CD14-positive monocyte (primary cell): ENCODE results near the gene UGGT1. TPM values are rescaled to one million over a fixed set of nuclear protein-coding genes. Genes with fewer than 3 reads are reported as not detected.

Experiments used
- DNase-seq, 3 donors: peaks; one replicate each; pipeline ENCODE4 v3.0.0-alpha.2; 2011 to 2022
- H2AFZ ChIP-seq: 2 replicates; pipeline ENCODE4 v1.6.0; 2012; ENCODE audit warnings: mild to moderate bottlenecking, low read depth, low read length, inconsistent platforms; ENCODE audit not compliant: insufficient read depth, poor library complexity, severe bottlenecking
- H3K27ac ChIP-seq, 2 donors: 1 replicate in 1 of 2; 2 replicates in 1 of 2; pipeline ENCODE4 v1.5.1; 2012 to 2013; ENCODE audit warnings: low read length in 2 of 2, control low read depth in 1 of 2, inconsistent platforms in 1 of 2, low read depth in 1 of 2, mild to moderate bottlenecking in 1 of 2
- H3K27me3 ChIP-seq, 2 donors: one replicate each; pipeline versions ENCODE4 v1.6.0 to v1.6.1; 2011 to 2013; ENCODE audit warnings: low read length in 2 of 2; ENCODE audit not compliant: control insufficient read depth in 2 of 2, insufficient read depth in 2 of 2
- H3K36me3 ChIP-seq, 2 donors: replicated peaks in 1 of 2; 1 replicate in 1 of 2; 2 replicates in 1 of 2; pipeline versions ENCODE4 v1.5.1 to v1.6.1; 2012 to 2013; ENCODE audit warnings: low read length in 2 of 2, control low read depth in 1 of 2, inconsistent platforms in 1 of 2, mild to moderate bottlenecking in 1 of 2; ENCODE audit not compliant: insufficient read depth in 2 of 2, control insufficient read depth in 1 of 2
- H3K4me1 ChIP-seq, 2 donors: 1 replicate in 1 of 2; 2 replicates in 1 of 2; pipeline versions ENCODE4 v1.5.1 to v1.6.1; 2012 to 2013; ENCODE audit warnings: low read length in 2 of 2, control low read depth in 1 of 2, inconsistent platforms in 1 of 2, mild to moderate bottlenecking in 1 of 2, moderate library complexity in 1 of 2; ENCODE audit not compliant: insufficient read depth in 2 of 2, control insufficient read depth in 1 of 2
- H3K4me2 ChIP-seq: replicated peaks from 2 replicates; pipeline ENCODE3; 2012; ENCODE audit warnings: low read length, moderate library complexity, mild to moderate bottlenecking; ENCODE audit not compliant: poor library complexity, severe bottlenecking; ENCODE audit errors: extremely low read depth
- H3K4me3 ChIP-seq, 3 experiments: fragments of 200-600 bp in 1 of 3; sonication (generic) in 1 of 3; replicated peaks in 1 of 3; 1 replicate in 2 of 3; 2 replicates in 1 of 3; pipeline ENCODE4 v1.5.1; 2011 to 2013; ENCODE audit warnings: low read length in 3 of 3, mild to moderate bottlenecking in 3 of 3, control low read depth in 2 of 3, low read depth in 2 of 3, inconsistent platforms in 1 of 3, moderate library complexity in 1 of 3
- H3K79me2 ChIP-seq: 2 replicates; pipeline ENCODE4 v1.6.0; 2012; ENCODE audit warnings: mild to moderate bottlenecking, control low read depth, inconsistent platforms, low read length, moderate library complexity; ENCODE audit not compliant: insufficient read depth
- H3K9ac ChIP-seq: 2 replicates; pipeline ENCODE4 v1.6.0; 2017; ENCODE audit warnings: low read length, mild to moderate bottlenecking; ENCODE audit not compliant: insufficient read depth, poor library complexity, severe bottlenecking
- H3K9me3 ChIP-seq, 2 donors: replicated peaks in 1 of 2; 1 replicate in 1 of 2; 2 replicates in 1 of 2; pipeline versions ENCODE4 v1.5.1 to v1.6.1; 2012 to 2013; ENCODE audit warnings: low read length in 2 of 2, control low read depth in 1 of 2; ENCODE audit not compliant: control insufficient read depth in 1 of 2, insufficient read depth in 1 of 2
- H4K20me1 ChIP-seq: 2 replicates; pipeline ENCODE4 v1.6.0; 2012; ENCODE audit warnings: mild to moderate bottlenecking, low read length, control low read depth, moderate library complexity; ENCODE audit not compliant: insufficient read depth
- H3K27ac Mint-ChIP-seq, 7 donors: one replicate each; pipeline ENCODE4 v1.8.0; 2020; ENCODE audit warnings: mild to moderate bottlenecking in 7 of 7, mixed read lengths in 7 of 7, moderate library complexity in 6 of 7, inconsistent platforms in 2 of 7
- H3K27me3 Mint-ChIP-seq, 3 donors: one replicate each; pipeline ENCODE4 v1.8.0; 2021 to 2022; ENCODE audit warnings: low read depth in 3 of 3, mild to moderate bottlenecking in 3 of 3, mixed read lengths in 3 of 3, moderate library complexity in 3 of 3, inconsistent platforms in 1 of 3
- H3K36me3 Mint-ChIP-seq, 2 donors: one replicate each; pipeline ENCODE4 v1.8.0; 2020; ENCODE audit warnings: mixed read lengths in 2 of 2, inconsistent platforms in 1 of 2, mild to moderate bottlenecking in 1 of 2
- H3K4me1 Mint-ChIP-seq: one replicate; pipeline ENCODE4 v1.8.0; 2020; ENCODE audit warnings: mild to moderate bottlenecking, mixed read lengths
- H3K4me3 Mint-ChIP-seq, 2 donors: one replicate each; pipeline ENCODE4 v1.8.0; 2020; ENCODE audit warnings: mild to moderate bottlenecking in 2 of 2, mixed read lengths in 2 of 2, moderate library complexity in 1 of 2
- H3K9me3 Mint-ChIP-seq, 7 donors: one replicate each; pipeline ENCODE4 v1.8.0; 2020 to 2022; ENCODE audit warnings: mixed read lengths in 7 of 7, mild to moderate bottlenecking in 6 of 7, moderate library complexity in 6 of 7, inconsistent platforms in 2 of 7
- CTCF ChIP-seq: fragments of 200-600 bp; IDR thresholded peaks from one replicate; pipeline ENCODE4 v1.8.0; 2022; ENCODE audit warnings: antibody characterized with exemption, mild to moderate bottlenecking
- WGBS: methylation state at CpG from one replicate; pipeline ENCODE4 v1.1.5; 2013; ENCODE audit warnings: missing lambda C conversion rate; ENCODE audit not compliant: insufficient coverage; 5-methylcytosine and 5-hydroxymethylcytosine counted together
- intact Hi-C, 2 donors: fragments of 100-400 bp; cut with micrococcal nuclease; formaldehyde crosslinking; loops; one replicate each; pipeline versions ENCODE4 v1.15.0 to v1.15.1; 2023
- polyA plus RNA-seq, 3 donors: library from polyadenylated mRNA; depleted of rRNA in 1 of 3; unstranded in 2 of 3; stranded (reverse) in 1 of 3; fragments of 300-500 nt in 2 of 3; fragments of >200 nt in 1 of 3; fragmentation: Illumina TruSeq in 2 of 3; gene quantifications; 1 replicate in 2 of 3; 2 replicates in 1 of 3; pipeline ENCODE4 v1.2.3, GENCODE V29; 2012 to 2021

Gene UGGT1
- polyA plus RNA-seq, 3 donors: 8.7 to 15.8 (median 13.8) TPM

DNA sequence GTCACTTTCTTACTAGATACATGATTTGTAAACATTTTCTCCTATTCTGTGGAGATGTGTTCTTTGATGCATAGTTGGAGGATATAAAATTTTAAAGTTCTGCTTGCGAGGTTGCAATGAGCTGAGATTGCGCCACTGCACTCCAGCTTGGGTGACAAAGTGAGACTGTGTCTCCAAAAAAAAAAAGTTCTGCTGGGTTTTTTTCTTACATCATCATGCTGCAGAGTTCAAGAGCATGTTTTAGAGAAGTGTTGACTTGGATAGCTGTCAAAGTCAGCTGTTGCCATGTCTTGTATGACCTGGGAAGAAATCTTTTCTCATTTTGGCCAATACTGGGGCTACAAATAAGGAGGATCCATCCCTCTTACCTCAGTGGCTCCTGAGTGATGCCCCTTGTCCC is 71.3 kb downstream of the UGGT1 start:
- Histone ChIP-seq H3K4me1 (peaks cover 41 to 48% of the 10 kb centered on the region in 2 donors), H2AFZ (peak overlapping the region; percentile 52), H3K79me2 (peaks cover 5% of the 10 kb centered on the region), H3K27me3 (no peaks in the 10 kb centered on the region), H3K36me3 (peaks cover 29 to 72% of the 10 kb centered on the region in 2 donors), H3K4me3 (peak overlapping the region in 1 of 3 experiments; percentile 39), H3K27ac (peak overlapping the region; percentile 95 to 97), H3K9me3 (no peaks in the 10 kb centered on the region), H3K9ac (peak overlapping the region; percentile 48), H3K4me2 (peak overlapping the region; percentile 33), H4K20me1 (no peaks in the 10 kb centered on the region)
- TF ChIP-seq CTCF: no peak
- Mint-ChIP-seq H3K4me3 (no peak overlapping the region), H3K9me3 (no peaks in the 10 kb centered on the region), H3K27ac (peak overlapping the region; percentile 94 to 98 (median 96)), H3K36me3 (peaks cover 56 to 68% of the 10 kb centered on the region in 2 donors), H3K4me1 (peaks cover 38% of the 10 kb centered on the region), H3K27me3 (no peaks in the 10 kb centered on the region)
- no CpG with 5 or more reads among the region's 2 CpGs for WGBS
- intact Hi-C loops: loop anchor here in 1 of 2 donors (10.0 kb wide), 1 partner anchor 573 kb away; no protein-coding TSS in a partner anchor
- peak; percentile 81 to 91 (median 87) for DNase-seq

DNA sequence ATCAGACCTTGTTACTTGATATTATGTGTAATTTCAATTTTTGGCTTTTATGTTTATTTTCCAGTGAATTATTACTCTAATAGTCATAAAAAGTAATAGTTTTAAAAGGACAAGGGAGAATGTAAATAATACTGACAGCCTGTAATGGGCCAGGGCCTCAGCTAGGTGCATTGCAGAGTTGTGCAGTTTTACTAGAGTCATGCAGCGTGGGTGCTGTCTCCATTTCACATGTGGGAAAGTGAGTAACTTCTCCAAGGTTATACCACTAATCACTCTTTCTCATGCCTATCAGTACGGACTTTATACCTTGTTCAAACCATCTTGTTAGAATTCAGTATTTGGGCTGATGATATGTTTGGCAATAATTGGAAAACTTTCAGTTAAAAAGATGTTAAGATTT is 73.3 kb downstream of the UGGT1 start:
- H3K27ac ChIP-seq: no peak overlapping the region
- Mint-ChIP-seq H3K27me3 (peaks cover 0 to 3% (median 0%) of the 10 kb centered on the region in 3 donors), H3K36me3 (peaks cover 53 to 60% of the 10 kb centered on the region in 2 donors), H3K9me3 (peaks cover 0 to 2% (median 0%) of the 10 kb centered on the region in 7 donors), H3K4me1 (peaks cover 57% of the 10 kb centered on the region), H3K27ac (peak overlapping the region in 3 of 7 donors; percentile 13 to 94 (median 26)), H3K4me3 (no peak overlapping the region)
- TF ChIP-seq CTCF: no peak
- no peak overlapping the region for H3K4me2 ChIP-seq
- H3K9ac ChIP-seq: no peak overlapping the region
- intact Hi-C loops: loop anchor here in 1 of 2 donors (10.0 kb wide), 1 partner anchor 570 kb away; no protein-coding TSS in a partner anchor
- no peak overlapping the region for H3K4me3 ChIP-seq
- no peaks in the 10 kb centered on the region for H4K20me1 ChIP-seq
- H3K4me1 ChIP-seq: peaks cover 61 to 69% of the 10 kb centered on the region in 2 donors
- no peaks in the 10 kb centered on the region for H3K27me3 ChIP-seq
- peaks cover 5% of the 10 kb centered on the region for H3K79me2 ChIP-seq
- H2AFZ ChIP-seq: no peak overlapping the region
- no peaks in the 10 kb centered on the region for H3K9me3 ChIP-seq
- no peak for DNase-seq
- WGBS: no CpG with 5 or more reads among the region's 2 CpGs
- peaks cover 18 to 52% of the 10 kb centered on the region in 2 donors for H3K36me3 ChIP-seq
